HG02588 (cell line): Measurements from ENCODE around the gene FBXL4.

ENCODE experiments used
- ATAC-seq: cut with Tn5 transposase; IDR thresholded peaks from one replicate; pipeline ENCODE4 v1.9.1; 2021; ENCODE audit warnings: mild to moderate bottlenecking, moderate library complexity; ENCODE audit not compliant: unreplicated experiment

FBXL4 gene

GRCh38 chr6:98887650-98888049 is 60.1 kb downstream of the FBXL4 start:
- no peak for ATAC-seq

GRCh38 chr6:98885330-98885729 is 62.4 kb downstream of the FBXL4 start:
- ATAC-seq = no peak

- ATAC-seq = peak; percentile 72
Observed at GRCh38 chr6:98880486-98880885, 67.3 kb downstream of the FBXL4 start.

- ATAC-seq = no peak
Observed at GRCh38 chr6:98877250-98877649, 70.5 kb downstream of the FBXL4 start.

- ATAC-seq = no peak
Observed at GRCh38 chr6:98875375-98875774, 72.4 kb downstream of the FBXL4 start.

GRCh38 chr6:98871821-98872220 is 75.9 kb downstream of the FBXL4 start:
- no peak for ATAC-seq

GRCh38 chr6:98871057-98871456 is 76.7 kb downstream of the FBXL4 start:
- ATAC-seq = no peak

- no peak for ATAC-seq
Observed at GRCh38 chr6:98864497-98864896, 83.2 kb downstream of the FBXL4 start.

GRCh38 chr6:98848539-98849242 is 99.1 kb downstream of the FBXL4 start:
- ATAC-seq = no peak

- peak; percentile 38 for ATAC-seq
Observed at GRCh38 chr6:98847779-98848538, 99.8 kb downstream of the FBXL4 start.

GRCh38 chr6:98847416-98847778 is 100.3 kb downstream of the FBXL4 start:
- ATAC-seq = no peak

GRCh38 chr6:98846021-98846380 is 101.7 kb downstream of the FBXL4 start:
- ATAC-seq = no peak

- ATAC-seq = peak; percentile 65
Observed at GRCh38 chr6:98845211-98846020, 102.3 kb downstream of the FBXL4 start.

- no peak for ATAC-seq
Observed at GRCh38 chr6:98844244-98845210, 103.2 kb downstream of the FBXL4 start.

GRCh38 chr6:98843271-98844243 is 104.2 kb downstream of the FBXL4 start:
- ATAC-seq = no peak

GRCh38 chr6:98842342-98843180 is 105.2 kb downstream of the FBXL4 start:
- no peak for ATAC-seq

GRCh38 chr6:98841621-98842341 is 106.0 kb downstream of the FBXL4 start:
- no peak for ATAC-seq

- ATAC-seq = no peak
Observed at GRCh38 chr6:98840996-98841513, 106.7 kb downstream of the FBXL4 start.
